Gastrocnemius medialis (tissue), 4 donors: ENCODE data around the gene EXOG. TPM values are rescaled to one million over a fixed set of nuclear protein-coding genes. Genes with fewer than 3 reads are reported as not detected.

Experiments used
- ATAC-seq, 2 donors: fragments of 150-250 bp; one replicate each; pipeline ENCODE4 v1.9.1; 2016
- DNase-seq, 2 donors: peaks; one replicate each; pipeline ENCODE4 v3.0.0-alpha.2; 2019
- H3K27ac ChIP-seq, 4 donors: fragments of 200-600 bp; sonication (generic); 1 replicate in 1 of 4; 2 replicates in 3 of 4; pipeline ENCODE4 v1.5.1; 2016 to 2018; ENCODE audit warnings: mild to moderate bottlenecking in 2 of 4, moderate library complexity in 1 of 4
- H3K27me3 ChIP-seq, 3 donors: fragments of 200-600 bp; sonication (generic) in 2 of 3; 1 replicate in 1 of 3; 2 replicates in 2 of 3; pipeline versions ENCODE4 v1.5.1 to v1.6.0; 2016 to 2019; ENCODE audit warnings: mild to moderate bottlenecking in 1 of 3, moderate library complexity in 1 of 3
- H3K36me3 ChIP-seq, 2 donors: fragments of 200-600 bp; sonication (generic) in 1 of 2; one replicate each; pipeline ENCODE4 v1.5.1; 2017 to 2018
- H3K4me1 ChIP-seq, 2 donors: fragments of 200-600 bp; sonication (generic) in 1 of 2; one replicate each; pipeline ENCODE4 v1.5.1; 2016 to 2017; ENCODE audit warnings: mild to moderate bottlenecking in 2 of 2
- H3K4me3 ChIP-seq, 4 donors: fragments of 200-600 bp; sonication (generic) in 3 of 4; 1 replicate in 1 of 4; 2 replicates in 3 of 4; pipeline ENCODE4 v1.5.1; 2016 to 2019; ENCODE audit warnings: mild to moderate bottlenecking in 2 of 4
- H3K9me3 ChIP-seq, 3 donors: fragments of 200-600 bp; sonication (generic) in 2 of 3; 1 replicate in 1 of 3; 2 replicates in 2 of 3; pipeline ENCODE4 v1.5.1; 2016 to 2019
- POLR2A ChIP-seq, 2 donors: fragments of 450-650 bp; IDR thresholded peaks; one replicate each; pipeline ENCODE4 v1.6.1; 2017; ENCODE audit warnings: antibody characterized with exemption in 2 of 2, mild to moderate bottlenecking in 2 of 2, moderate library complexity in 2 of 2
- in situ Hi-C, 4 donors: fragments of 200-750 bp; cut with MboI; loops; one replicate each; pipeline versions ENCODE4 v1.15.0 to v1.8.0; 2017; ENCODE audit warnings: low sequenced_read_pairs in 4 of 4
- intact Hi-C: fragments of 100-400 bp; cut with DNase I; formaldehyde crosslinking; loops from one replicate; pipeline ENCODE4 v1.15.1; 2023; ENCODE audit warnings: low total_unique reads
- total RNA-seq, 4 donors: library from RNA; depleted of rRNA; stranded (reverse); fragments of >200 nt; gene quantifications; one replicate each; pipeline versions ENCODE4 v1.1.0 to v1.2.3, GENCODE V29; 2016
- TF ChIP-seq, protein P1 (sequence below), 5 experiments: fragments of 450-650 bp in 3 of 5; fragments of 200-600 bp in 2 of 5; sonication (generic) in 2 of 5; IDR thresholded peaks in 4 of 5; conservative IDR thresholded peaks in 1 of 5; 1 replicate in 4 of 5; 2 replicates in 1 of 5; pipeline ENCODE4 v1.5.1; 2016 to 2019; ENCODE audit warnings: antibody characterized with exemption in 5 of 5, mild to moderate bottlenecking in 3 of 5, moderate library complexity in 3 of 5

The EXOG gene
- total RNA-seq, 4 donors from 2014 or later: 1.6 to 6.5 (median 2.2) TPM

DNA sequence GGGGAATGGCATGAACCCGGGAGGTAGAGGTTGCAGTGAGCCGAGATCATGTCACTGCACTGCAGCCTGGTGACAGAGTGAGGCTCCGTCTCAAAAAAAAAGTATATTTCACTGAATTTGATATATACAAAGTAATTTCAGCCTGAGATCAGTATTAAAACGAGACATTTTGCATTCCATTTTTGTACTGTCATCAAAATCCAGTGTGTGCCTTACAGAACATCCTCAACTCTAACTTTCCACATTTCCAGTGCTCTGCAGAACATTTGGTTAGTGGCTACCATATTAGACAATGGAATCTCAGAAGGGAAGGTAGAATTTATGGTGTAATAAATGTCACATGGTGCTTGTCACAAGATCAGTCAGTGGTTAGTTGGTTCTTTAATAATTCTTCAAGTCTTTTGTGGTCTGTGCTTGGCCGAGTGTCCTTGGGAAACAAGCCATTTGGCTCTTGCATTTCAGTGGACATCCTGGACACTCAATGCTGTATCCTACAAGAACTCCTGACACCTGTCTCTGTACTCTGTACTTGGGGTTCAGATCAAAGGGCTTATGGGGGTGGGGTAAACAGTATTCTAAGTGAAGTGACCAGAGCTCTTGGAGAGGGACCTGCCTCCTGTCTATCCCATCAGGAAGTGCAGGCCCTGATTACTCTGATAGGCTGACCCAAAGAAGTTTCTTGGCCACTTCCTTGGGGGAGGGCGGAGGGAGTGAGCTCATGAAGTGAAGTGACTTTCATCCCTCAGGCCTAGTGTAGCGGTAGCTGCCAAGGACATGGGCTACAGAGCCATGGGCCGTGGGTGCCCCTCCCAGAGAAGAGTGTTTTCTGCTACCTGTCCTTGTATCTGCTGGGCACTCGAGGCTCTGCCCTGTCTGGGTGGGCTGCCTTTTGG, 38.8 kb upstream of the EXOG start:
- in situ Hi-C loops (no loop called here), intact Hi-C loops (loop anchor here (10.0 kb wide), 1 partner anchor 323 kb away; the partner anchor contains the start of genes ACAA1 and MYD88)
- Histone ChIP-seq H3K36me3 (no peaks in the 10 kb centered on the region), H3K27me3 (no peaks in the 10 kb centered on the region), H3K4me3 (no peak overlapping the region), H3K9me3 (no peaks in the 10 kb centered on the region), H3K4me1 (peaks cover 56 to 67% of the 10 kb centered on the region in 2 donors), H3K27ac (peak overlapping the region; percentile 96 to 98 (median 97))
- ATAC-seq (no peak), DNase-seq (no peak)
- TF ChIP-seq, protein P1, sequence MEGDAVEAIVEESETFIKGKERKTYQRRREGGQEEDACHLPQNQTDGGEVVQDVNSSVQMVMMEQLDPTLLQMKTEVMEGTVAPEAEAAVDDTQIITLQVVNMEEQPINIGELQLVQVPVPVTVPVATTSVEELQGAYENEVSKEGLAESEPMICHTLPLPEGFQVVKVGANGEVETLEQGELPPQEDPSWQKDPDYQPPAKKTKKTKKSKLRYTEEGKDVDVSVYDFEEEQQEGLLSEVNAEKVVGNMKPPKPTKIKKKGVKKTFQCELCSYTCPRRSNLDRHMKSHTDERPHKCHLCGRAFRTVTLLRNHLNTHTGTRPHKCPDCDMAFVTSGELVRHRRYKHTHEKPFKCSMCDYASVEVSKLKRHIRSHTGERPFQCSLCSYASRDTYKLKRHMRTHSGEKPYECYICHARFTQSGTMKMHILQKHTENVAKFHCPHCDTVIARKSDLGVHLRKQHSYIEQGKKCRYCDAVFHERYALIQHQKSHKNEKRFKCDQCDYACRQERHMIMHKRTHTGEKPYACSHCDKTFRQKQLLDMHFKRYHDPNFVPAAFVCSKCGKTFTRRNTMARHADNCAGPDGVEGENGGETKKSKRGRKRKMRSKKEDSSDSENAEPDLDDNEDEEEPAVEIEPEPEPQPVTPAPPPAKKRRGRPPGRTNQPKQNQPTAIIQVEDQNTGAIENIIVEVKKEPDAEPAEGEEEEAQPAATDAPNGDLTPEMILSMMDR (IDR thresholded peaks at IDR 0.05 in 4 of 5, conservative IDR thresholded peaks at IDR 0.05 in 1 of 5): no peak
- TF ChIP-seq POLR2A (IDR thresholded peaks at IDR 0.05): no peak

DNA sequence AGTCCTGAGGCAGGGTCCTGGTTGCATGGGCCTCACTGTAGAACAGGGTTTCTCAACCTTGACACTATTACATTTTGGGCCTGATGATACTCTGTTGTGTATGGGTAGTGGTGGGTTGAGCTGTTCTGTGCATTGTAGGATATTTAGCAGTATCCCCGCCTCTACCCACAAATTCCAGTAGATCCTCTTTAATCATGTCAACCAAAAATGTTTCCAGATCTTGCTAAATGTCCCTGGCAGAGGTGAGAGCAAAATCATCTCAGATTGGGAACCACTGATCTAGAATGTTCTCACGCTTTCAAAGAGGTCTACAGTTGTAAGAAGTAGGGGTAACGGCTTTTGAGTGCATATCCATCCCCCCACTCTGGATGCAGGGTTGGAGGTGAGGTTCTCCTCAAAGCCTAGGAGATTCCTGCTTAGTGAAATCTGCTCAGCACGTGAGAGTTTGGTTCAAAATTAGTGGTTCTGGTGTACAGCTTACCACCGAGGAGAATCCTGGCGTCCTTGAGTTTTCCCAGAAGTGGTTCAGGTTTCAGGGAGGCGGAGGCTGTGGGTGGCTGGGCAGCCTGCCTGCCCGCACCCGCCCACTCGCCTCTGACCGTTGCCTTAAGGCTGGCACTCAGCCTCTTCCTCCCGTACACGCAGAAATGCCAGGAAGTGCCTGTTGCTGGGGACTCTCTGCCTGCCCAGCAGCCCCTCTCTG, 37.2 kb upstream of the EXOG start:
- H3K4me3 ChIP-seq: peak overlapping the region; percentile 45 to 65 (median 56)

GRCh38 chr3:38459499-38460048, 36.6 kb upstream of the EXOG start:
- Histone ChIP-seq H3K27ac (peak overlapping the region; percentile 96 to 98 (median 97)), H3K4me3 (peak overlapping the region; percentile 45 to 65 (median 56)), H3K4me1 (peaks cover 56 to 77% of the 10 kb centered on the region in 2 donors), H3K27me3 (no peaks in the 10 kb centered on the region), H3K9me3 (no peaks in the 10 kb centered on the region), H3K36me3 (no peaks in the 10 kb centered on the region)
- TF ChIP-seq, protein P1 (IDR thresholded peaks at IDR 0.05 in 4 of 5, conservative IDR thresholded peaks at IDR 0.05 in 1 of 5): no peak
- TF ChIP-seq POLR2A (IDR thresholded peaks at IDR 0.05): no peak
- peak in 1 of 2 donors; percentile 3 for ATAC-seq
- intact Hi-C loops (loop anchor here (5.0 to 10.0 kb wide), 2 partner anchors 325 to 733 kb away; partner anchors contain the start of genes ACAA1, MYD88 and XIRP1), in situ Hi-C loops (no loop called here)
- DNase-seq: no peak

More for the DNA sequence above, 37.2 kb upstream of the EXOG start:
- no peaks in the 10 kb centered on the region for H3K9me3 ChIP-seq
- TF ChIP-seq, protein P1 (IDR thresholded peaks at IDR 0.05 in 4 of 5, conservative IDR thresholded peaks at IDR 0.05 in 1 of 5): no peak
- peak; percentile 50 to 71 for TF ChIP-seq POLR2A (IDR thresholded peaks at IDR 0.05)
- DNase-seq: peak; percentile 51 to 83
- peak; percentile 28 to 42 for ATAC-seq
- no peaks in the 10 kb centered on the region for H3K36me3 ChIP-seq
- no peaks in the 10 kb centered on the region for H3K27me3 ChIP-seq
- in situ Hi-C loops (no loop called here), intact Hi-C loops (loop anchor here (10.0 kb wide), 1 partner anchor 324 kb away; the partner anchor contains the start of genes ACAA1 and MYD88)
- H3K4me1 ChIP-seq: peaks cover 56 to 72% of the 10 kb centered on the region in 2 donors
- H3K27ac ChIP-seq: peak overlapping the region; percentile 96 to 98 (median 97)

DNA sequence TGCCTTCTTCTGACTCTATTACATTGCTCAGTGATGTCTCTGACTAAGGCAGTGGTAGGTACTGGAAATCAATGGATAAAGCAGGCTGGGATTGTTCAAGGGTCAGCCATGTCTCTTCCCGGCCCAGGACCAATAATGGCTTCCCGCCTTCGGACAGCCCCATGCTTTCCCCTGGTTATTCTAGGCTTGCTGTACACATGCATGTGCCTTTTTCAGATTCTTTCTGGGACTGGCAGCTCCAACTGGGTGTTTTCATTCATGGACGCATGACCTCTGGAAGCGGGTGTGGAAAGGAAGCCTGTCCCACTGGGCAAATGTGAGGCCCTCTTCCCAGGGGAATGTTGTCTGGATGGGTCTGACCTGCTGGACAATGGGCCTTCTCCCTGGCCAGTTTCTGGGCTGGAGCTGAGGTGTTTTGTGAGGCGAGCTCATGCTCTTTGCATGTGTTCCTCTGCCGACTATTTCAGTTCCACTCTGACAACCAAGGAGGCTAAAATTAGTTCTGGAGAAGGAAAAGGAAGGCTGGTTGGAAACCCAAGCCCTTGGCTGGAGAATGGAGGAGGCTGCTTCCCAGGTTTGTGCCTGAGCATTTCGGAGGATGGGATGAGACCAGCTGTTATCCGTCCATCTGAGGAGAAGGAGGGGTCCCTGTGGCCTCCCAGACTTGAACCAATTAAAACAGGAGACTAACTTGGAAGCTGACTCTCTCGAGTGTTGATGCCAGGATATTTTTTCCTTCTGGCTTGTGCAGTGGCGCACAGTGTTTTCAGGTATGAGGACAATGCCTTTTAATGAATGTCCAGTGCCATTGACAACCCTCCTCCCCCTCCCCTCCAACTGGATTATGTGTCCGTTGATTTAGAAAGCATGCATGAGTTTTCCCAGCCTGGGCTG, 35.5 kb upstream of the EXOG start:
- H3K9me3 ChIP-seq: no peaks in the 10 kb centered on the region
- TF ChIP-seq, protein P1 (IDR thresholded peaks at IDR 0.05 in 4 of 5, conservative IDR thresholded peaks at IDR 0.05 in 1 of 5): no peak
- peak; percentile 37 to 73 for TF ChIP-seq POLR2A (IDR thresholded peaks at IDR 0.05)
- DNase-seq (peak; percentile 84 to 94), ATAC-seq (peak; percentile 84 to 85)
- peak overlapping the region; percentile 96 to 98 (median 97) for H3K27ac ChIP-seq
- intact Hi-C loops (loop anchor here (5.0 kb wide), 1 partner anchor 732 kb away; the partner anchor contains the start of gene XIRP1), in situ Hi-C loops (no loop called here)
- peaks cover 55 to 86% of the 10 kb centered on the region in 2 donors for H3K4me1 ChIP-seq
- peak overlapping the region; percentile 45 to 65 (median 56) for H3K4me3 ChIP-seq
- no peaks in the 10 kb centered on the region for H3K27me3 ChIP-seq
- no peaks in the 10 kb centered on the region for H3K36me3 ChIP-seq
